HG03378 (cell line): Measurements from ENCODE around the gene CSPG5.

Source experiments
- ATAC-seq: cut with Tn5 transposase; IDR thresholded peaks from one replicate; pipeline ENCODE4 v1.9.1; 2021; ENCODE audit warnings: mild to moderate bottlenecking, moderate library complexity; ENCODE audit not compliant: unreplicated experiment

The CSPG5 gene

DNA sequence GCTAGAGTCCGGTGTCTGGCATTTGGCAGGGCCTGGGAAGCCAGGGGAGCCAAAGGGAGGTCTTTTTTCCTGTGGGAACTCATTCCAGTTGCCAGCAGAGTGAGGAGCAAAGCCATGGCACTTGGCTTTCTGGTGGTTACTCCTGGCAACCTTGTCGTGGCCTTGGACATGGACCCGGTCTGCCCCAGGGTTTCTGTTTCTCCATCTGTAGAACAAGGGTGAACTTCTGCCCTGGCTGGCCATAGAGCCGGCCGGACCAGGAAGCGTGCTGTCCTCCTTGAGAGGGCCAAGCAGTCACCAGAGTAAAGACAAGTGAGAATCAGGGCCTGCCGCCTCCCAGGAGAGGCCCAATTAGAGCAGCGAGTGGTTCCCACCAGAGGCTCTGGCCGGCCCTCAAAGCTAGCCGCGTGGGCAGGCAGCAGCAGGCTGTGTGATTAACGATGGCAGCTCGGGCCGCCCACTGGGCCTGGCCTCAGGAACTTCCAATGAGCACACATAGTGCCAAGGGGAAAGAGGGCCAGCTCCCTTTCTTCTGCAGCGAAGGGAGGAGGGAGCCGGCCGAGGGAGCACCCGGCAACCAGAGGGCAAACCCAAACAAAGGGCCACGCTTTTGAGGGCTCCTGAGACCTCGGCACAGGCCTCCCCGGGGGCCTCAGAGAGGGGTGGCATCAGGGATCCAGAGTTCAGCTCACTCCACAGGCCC lies 36.0 kb downstream of the CSPG5 start:
- no peak for ATAC-seq

DNA sequence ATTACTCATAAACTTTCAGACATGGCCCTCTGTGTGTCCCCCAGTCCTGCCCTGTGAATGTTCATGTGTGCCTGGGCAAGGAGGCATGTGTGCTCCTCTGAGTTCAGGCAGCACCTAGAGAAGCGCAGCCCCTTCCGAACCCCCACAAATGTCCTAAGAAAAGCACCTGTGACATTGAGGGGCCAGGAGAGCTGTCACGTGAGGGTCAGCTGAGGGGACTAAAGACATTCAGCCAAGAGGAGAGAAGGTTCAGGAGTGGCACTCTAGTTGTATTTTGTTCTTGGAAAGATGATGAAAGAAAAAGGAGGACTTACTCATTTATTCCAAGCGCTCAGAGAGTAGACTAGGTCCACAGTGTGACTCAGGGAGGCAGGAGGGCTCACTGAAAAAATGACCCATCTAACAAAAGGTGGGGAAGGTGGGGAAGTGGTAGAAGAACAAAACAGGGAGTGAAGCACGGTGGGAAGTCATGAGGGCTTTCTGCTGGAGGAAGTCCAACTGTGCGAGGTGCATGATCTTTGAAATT lies 37.0 kb downstream of the CSPG5 start:
- ATAC-seq: no peak

DNA sequence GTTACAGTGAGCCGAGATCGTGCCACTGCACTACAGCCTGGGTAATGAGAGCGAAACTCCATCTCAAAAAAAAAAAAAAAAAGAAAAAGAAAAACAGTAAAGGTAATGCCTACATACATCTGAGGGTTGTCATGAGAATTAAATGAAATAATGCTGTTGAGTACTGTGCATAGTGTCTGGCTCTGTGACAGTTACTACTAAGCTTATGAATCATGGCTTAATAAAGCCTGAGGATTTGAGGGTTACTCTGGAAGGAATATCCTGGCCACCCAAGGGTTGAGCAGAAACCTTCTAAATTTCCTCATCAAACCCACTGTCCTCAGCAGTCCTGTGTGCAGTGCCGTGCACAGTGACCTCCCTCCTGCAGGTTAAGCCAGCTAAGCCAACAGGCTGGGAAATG lies 38.4 kb downstream of the CSPG5 start:
- no peak for ATAC-seq

DNA sequence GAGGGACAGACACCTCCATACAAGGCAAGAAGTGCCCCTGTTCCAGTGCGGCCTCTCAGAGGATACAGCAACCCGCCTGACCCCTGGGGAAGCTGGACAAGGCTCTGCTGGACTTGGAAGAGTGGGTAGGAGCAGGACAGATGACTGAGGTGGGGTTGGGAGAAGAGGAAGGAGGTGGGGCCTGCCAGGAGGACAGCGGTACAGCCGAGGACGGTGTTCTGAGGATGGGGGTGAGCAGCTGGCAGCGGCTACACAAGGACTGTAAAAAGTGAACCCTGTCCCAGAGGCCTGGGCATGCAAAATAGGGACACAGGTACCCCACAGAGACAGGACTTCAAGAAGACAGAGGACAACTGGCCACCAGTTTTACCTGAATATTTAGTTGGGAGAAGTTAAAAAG lies 41.7 kb downstream of the CSPG5 start:
- ATAC-seq: no peak

DNA sequence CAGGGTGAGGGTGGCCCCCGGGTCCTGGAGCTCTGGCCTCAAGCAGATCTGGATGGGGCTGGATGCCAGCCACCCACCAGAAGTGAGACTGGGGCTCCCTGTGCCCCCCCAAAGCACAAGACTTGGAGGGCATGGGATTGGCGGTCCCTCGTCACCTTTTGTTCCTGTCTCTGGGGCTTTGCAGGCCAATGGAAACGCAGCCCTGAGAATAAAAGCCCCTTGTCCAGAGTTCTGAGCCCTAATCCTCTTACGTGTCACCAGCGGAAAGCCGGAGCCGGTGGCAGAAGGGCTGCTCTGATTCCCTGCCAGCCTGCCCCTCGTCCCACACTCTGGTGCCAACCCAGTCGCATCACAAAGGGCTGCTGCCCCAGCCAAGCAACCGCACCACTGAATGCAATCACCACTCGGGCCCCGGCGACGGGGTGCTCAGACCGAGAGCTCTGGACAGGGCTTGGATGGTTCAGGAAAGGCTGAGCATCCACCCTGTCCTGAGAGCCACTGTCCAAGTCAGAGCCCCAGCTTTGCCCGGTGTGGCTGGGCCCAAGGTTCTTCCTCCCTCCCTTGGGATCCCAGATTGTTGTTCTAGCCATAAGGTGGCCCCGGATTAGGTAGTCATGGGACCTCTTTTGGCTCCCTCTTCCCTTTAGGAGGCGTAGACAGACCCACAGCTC lies 42.3 kb downstream of the CSPG5 start:
- no peak for ATAC-seq

DNA sequence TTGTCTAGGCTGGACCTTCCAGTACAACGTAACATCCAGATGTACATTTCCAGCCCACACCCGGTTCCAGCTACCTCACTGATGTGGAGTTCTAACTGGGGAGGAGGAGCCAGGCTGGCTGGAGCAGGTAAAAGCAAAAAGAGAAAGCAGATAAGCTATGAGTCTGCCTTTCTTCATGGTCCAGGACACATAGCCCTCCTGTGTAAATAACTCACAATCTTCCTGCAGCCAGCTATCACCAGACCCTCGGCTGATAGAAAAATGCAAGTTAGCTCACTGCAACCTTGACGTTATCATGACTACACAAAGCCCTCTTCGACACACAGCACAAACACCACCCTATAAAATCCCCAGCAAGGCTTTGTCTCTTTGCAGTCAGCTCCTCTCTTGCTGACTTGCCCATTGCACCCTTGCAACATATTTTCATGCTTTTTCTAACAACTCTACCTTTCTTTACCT lies 44.6 kb downstream of the CSPG5 start:
- ATAC-seq: no peak

DNA sequence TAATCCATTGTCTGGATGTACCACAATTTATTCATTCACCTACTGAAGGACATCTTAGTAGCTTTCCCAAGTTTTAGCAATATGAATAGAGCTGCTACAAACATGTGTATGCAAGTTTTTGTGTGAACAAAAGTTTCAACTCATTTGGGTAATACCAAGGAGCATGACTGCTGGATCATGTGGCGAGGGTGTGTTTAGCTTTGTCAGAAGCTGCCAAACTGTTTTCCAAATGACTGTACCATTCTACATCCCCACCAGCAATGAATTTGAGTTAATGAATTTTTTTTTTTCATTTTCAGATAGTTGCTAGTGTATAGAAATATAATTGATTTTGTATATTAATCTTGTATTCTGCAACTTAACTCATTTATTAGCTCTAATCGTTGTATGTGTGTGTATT lies 45.2 kb downstream of the CSPG5 start:
- ATAC-seq: no peak

DNA sequence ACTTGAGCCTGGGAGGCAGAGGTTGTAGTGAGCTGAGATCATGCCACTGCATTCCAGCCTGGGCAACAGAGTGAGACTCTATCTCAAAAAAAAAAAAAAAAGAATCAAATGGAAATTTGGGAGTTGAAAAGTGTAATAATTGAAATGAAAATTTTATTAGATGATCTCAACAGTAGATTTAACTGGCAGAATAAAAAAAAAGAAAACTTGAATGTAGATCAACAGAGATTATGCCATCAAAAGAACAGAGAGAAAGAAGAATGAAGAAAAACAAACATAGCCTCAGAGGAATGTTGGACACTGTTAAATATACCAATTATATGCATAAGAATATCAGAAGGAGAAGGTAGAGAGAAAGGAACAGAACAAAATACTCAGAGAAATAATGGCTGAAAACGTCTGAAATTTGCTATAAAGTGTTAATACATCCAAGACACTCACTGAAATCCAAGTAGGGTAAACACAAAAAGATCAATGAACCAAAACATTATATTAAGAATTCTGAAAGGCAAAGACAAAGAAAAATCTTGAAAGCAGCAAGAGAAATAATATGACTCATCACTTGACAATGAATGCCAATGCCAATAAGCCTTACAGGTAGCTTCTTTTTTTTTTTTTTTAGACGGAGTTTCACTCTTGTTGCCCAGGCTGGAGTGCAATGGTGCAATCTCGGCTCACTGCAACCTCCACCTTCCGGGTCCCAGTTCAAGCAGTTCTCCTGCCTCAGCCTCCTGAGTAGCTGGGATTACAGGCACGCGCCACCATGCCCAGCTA lies 50.5 kb downstream of the CSPG5 start:
- ATAC-seq: no peak

DNA sequence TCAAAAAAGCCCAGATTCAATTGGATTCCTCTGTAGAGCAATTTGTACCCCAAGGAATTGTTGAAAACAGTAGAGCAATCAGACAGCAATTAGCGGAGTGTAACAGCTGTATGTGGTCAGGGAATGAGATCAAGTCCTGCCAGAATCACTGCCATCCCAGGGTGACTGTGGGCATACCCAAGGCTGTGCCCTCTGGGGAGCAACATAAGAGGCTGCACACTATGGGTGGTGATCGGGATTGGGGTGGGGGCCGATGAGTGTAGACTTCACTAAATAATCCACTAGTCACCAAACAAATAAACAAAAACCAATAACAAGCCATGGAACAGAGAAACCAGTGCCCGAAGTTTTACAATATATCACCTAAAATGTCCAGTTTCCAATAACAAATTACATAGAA lies 53.0 kb downstream of the CSPG5 start:
- no peak for ATAC-seq

DNA sequence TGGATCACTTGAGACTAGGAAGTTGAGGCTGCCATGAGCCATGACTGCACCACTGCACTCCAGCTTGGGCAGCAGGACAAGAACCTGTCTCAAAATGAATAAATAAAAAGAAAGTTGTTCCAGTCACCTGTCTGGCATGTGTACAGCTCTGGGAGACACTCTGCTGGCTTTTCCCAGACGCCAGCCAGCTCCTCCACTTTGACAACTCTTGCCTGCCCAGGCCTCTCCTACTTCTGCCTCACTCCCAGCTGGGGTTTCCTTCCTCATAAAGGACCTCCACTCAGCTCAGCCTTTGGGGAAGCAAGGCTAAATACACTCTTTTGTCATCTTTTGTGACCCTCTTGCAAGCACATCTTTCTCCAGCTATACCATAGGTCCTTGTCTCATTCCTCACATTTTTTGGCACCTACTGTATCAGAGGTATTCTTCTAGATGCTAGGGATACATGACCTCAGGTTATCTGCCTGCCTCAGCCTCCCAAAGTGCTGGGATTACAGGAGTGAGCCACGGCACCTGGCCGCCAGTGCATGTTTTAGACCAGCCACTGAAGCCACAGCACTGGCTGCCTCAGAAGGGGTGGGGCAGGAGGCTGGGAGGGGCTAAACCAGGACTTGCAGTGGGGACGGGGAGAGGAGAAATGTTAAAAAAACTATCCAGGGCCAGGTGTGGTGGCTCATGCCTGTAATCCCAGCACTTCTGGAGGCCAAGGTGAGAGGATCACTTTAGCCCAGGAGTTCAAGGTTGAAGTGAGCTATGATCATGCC lies 55.2 kb downstream of the CSPG5 start:
- no peak for ATAC-seq

DNA sequence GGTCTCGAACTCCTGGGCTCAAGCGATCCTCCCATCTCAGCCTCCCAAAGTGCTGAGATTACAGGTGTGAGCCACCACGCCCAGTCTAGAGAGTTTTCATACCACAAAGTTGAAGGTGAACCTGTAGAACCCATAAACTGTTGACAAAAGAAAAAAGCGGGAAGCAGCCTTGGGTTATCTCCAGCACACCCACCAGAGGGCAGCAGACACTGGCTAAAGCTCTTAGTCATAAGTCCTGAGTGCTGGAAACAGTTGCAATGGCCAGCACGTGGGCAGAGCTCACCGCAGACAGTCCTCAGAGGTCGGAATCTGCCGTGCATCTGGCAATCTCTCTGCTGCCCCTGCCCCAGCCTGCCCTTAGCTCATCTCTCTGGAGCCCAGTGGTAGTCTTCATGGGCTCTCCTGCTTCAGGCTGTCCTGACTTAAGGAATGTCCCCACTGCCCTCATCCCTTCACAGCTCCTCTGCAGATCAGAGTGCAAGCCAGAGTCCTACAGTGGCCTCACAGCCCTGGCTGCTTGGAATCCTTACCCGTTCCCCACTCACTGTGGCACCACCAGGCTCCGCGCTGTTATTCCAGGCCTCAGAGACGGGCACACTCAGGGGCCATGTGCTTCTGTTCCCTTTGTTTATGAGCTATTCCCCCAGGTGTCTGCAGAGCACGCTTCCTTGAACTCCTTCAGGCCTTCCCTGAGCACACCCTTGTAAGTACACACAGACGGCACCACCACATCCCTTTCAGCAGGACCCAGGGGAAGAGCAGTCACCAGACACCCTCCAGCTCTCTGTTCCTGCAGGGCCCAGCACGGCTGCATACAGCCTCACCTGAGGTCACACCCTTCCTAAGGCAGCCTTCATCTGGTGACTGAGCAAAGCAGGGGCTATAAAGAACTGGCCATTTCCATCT lies 56.3 kb downstream of the CSPG5 start:
- peak; percentile 56 for ATAC-seq

DNA sequence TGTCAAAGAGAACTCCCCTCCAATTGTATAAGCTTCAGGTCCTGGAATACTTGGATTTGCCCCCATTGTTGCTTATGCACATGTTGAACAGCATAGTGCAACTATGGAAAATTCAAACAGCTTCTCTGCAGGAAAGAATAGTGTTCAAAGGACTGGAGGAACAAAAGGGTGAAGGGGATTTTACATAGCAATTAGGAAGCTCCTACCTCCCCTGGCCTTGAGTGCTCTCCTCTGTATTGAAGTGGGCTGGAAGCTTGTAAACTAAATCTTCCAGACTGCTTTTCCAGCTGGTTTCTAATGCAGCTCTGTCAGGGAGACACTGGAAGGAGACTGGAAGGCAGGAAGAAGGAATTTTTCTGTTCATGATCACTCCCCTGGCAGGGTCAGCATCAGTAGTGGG lies 57.9 kb downstream of the CSPG5 start:
- ATAC-seq: no peak

DNA sequence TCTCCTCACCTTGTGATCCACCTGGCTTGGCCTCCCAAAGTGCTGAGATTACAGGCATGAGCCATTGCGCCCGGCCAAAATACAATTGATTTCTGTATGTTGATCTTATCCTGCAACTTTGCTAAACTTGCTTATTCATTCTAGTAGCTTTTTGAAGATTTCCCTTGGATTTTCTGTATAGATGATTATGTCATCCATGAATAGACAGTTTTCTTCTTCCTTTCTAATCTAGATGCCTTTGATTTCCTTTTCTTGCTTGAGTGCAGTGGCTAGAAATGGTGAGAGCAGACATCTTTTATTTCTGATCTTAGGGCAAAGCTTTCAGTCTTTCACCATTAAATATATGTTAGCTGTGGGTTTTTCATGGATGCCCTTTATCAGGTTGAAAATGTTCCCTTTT lies 60.7 kb downstream of the CSPG5 start:
- no peak for ATAC-seq

DNA sequence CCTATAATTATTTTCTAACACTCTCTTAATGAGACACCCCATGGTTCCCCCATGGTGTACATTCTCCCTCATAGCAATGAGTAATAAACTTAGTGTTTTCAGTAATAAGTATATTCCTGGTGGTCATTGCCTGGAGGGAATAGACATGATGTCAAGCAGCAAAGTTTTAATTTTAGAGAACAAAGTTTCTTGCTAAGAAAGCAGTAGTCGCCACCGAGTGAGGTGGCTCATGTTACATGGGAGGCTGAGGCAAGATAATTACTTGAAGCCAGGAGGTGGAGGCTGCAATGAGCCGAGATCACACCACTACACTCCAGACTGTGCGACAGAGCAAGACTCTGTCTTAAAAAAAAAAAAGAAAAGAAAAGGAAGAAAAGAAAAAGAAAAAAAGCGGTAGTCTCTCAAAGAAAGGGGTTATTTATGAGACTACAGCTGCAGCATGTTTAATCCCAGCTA lies 62.8 kb downstream of the CSPG5 start:
- ATAC-seq: no peak

DNA sequence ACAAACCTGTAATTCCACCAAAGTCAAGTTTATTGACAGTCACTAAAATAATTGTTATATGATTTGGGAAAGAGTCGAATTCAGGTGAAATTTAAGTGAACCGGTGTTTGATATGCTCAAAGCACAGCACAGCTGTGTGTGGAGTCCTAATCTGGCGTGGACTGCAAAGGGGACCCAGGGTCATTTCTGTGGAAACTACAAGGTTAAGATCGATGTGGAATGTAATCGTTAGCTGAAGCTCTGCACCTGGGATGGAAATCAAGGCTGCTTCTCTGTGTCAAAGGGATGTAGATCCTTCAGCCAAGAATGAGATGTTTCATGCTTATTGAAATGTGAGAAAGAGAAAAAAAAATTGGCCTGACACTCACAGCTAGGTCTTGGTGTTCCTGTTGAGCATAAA lies 63.6 kb downstream of the CSPG5 start:
- ATAC-seq: no peak

DNA sequence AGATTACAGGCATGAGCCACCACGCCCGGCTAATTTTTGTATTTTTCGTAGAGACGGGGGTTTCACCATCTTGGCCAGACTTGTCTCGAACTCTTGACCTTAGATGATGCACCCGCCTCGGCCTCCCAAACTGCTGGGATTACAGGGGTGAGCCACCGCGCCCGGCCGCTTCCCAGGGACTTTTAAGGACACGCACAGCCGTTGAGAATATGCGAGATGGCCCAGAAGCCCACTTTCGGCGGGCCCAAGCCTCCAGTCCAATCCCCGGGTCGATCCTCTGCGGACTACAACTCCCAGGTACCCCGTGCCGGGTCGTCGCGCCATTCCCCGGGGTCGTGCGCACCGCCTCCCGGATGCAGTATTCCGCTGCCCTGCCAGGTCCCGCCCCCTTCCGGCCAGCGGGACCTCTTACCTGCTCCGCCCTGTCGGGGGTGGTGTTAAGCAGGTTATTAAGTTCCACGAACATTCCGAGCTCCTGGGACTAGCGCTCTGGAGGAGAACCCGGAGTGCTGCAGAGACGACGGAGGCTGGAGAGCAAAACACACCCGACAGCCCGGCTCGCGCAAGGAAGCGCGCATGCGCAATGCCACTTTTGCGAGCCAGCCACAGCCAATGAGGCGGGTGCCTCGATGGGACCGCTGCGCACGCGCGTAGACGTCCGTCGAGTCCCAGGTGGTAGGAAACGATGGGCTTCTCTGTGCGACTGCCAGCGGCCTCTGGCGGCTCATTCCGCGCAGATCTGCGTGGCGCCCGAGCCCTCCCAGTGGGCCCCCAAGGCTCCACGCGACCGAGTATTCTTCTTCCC lies 65.3 kb downstream of the CSPG5 start, which contains the start of gene ELP6:
Gene ELP6 (minus strand): TSS at position 588 of the 805 bp plus-strand sequence. CDS start 122 bp downstream, at position 466.
- ATAC-seq: peak; percentile 77

DNA sequence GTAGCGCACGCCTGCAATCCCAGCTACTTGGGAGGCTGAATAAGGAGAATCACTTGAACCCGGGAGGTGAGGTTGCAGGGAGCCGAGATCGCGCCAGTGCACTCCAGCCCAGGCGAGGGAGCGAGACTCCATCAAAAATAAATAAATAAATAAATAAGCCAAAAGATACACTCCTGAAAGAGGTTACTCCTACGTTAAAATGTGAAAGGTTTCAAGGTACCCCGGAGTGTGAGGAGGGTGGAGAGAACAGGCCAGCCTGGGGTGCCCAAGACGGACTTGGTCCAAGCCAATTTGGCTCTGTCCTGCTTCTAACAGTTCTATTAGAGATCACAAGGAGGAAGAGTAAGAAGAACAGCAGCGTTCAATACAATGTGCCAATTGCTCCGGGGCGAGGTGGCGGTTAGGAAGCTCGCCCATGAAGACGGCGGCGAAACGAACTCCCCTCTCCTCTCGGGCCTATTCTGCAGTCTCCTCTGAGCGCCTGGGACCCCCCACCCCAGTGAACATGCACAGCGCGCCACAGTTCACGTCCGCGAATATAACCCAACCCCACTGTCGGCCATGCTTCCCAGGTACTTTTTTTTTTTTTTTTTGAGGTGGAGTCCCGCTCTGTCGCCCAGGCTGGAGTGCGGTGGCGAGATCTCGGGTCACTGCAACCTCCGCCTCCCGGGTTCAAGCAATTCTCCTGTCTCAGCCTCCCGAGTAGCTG lies 66.1 kb downstream of the CSPG5 start:
- ATAC-seq: no peak
